Cardiac muscle cell (in vitro differentiated cells and primary cell): ENCODE results near the gene TMEM245. TPM values are rescaled to one million over a fixed set of nuclear protein-coding genes. Genes with fewer than 3 reads are reported as not detected.

Experiments used
- DNase-seq, 2 donors: peaks; one replicate each; pipeline versions ENCODE4 v3.0.0 to v3.0.0-alpha.2; 2010 to 2017; ENCODE audit warnings: low read depth in 1 of 2, low spot score in 1 of 2
- H3K27ac ChIP-seq: fragments of 200-600 bp; sonication (generic); 2 replicates; pipeline ENCODE4 v1.5.1; 2016
- H3K27me3 ChIP-seq: fragments of 200-600 bp; sonication (generic); 2 replicates; pipeline ENCODE4 v1.6.0; 2016; ENCODE audit warnings: control low read depth
- H3K36me3 ChIP-seq: fragments of 200-600 bp; sonication (generic); 2 replicates; pipeline ENCODE4 v1.5.1; 2016; ENCODE audit warnings: control low read depth
- H3K4me1 ChIP-seq: fragments of 200-600 bp; sonication (generic); 2 replicates; pipeline ENCODE4 v1.8.1; 2017; ENCODE audit warnings: low read depth, mild to moderate bottlenecking, mixed run types
- H3K4me3 ChIP-seq: fragments of 200-600 bp; sonication (generic); 2 replicates; pipeline ENCODE4 v1.5.1; 2016; ENCODE audit warnings: mild to moderate bottlenecking
- H3K9me3 ChIP-seq: fragments of 200-600 bp; sonication (generic); 2 replicates; pipeline ENCODE4 v1.5.1; 2017; ENCODE audit warnings: low read depth, mild to moderate bottlenecking, control low read depth
- polyA plus RNA-seq: library from polyadenylated mRNA; unstranded; fragments of >200 nt; fragmentation: Nextera tagmentation; extraction: Ambion mirVana; gene quantifications from 2 replicates; pipeline ENCODE4 v1.2.1, GENCODE V29; 2016
- total RNA-seq: library from RNA; depleted of rRNA; stranded (reverse); fragments of >200 nt; gene quantifications from 2 replicates; pipeline ENCODE4 v1.2.3, GENCODE V29; 2016
- TF ChIP-seq, protein P1 (sequence below): IDR thresholded peaks from 2 replicates; pipeline ENCODE4 v1.5.1; 2012; ENCODE audit warnings: low read depth, mild to moderate bottlenecking, low read length

The TMEM245 gene
- total and polyA plus RNA-seq, 2 experiments from 2014 or later, result 75.6 to 88.1 TPM

DNA sequence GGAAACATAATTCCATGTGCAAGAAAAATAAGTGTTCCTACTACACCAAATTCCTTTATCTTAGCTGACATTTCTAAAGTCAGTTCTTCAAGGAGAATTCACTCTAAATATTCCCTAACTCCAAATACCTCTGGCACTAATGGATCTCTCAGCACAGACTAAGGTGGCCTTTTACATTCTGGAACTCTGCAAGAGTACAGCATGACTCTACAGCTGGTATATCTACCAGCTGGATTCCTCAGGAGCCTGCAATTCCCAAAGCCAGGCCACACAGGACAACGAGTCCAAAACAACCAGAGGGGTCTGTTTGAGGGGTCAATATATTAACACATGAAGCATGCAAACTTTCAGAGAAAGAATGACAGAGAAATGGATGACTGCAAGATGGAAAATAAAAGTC is 27.2 kb downstream of the TMEM245 start:
- no peaks in the 10 kb centered on the region for H3K27me3 ChIP-seq
- H3K9me3 ChIP-seq, result no peaks in the 10 kb centered on the region
- H3K36me3 ChIP-seq, result peaks cover 16% of the 10 kb centered on the region
- H3K4me3 ChIP-seq, result no peak overlapping the region
- peaks cover 12% of the 10 kb centered on the region for H3K4me1 ChIP-seq
- H3K27ac ChIP-seq, result peak overlapping the region; percentile 9
- DNase-seq, result no peak
- TF ChIP-seq, protein P1, sequence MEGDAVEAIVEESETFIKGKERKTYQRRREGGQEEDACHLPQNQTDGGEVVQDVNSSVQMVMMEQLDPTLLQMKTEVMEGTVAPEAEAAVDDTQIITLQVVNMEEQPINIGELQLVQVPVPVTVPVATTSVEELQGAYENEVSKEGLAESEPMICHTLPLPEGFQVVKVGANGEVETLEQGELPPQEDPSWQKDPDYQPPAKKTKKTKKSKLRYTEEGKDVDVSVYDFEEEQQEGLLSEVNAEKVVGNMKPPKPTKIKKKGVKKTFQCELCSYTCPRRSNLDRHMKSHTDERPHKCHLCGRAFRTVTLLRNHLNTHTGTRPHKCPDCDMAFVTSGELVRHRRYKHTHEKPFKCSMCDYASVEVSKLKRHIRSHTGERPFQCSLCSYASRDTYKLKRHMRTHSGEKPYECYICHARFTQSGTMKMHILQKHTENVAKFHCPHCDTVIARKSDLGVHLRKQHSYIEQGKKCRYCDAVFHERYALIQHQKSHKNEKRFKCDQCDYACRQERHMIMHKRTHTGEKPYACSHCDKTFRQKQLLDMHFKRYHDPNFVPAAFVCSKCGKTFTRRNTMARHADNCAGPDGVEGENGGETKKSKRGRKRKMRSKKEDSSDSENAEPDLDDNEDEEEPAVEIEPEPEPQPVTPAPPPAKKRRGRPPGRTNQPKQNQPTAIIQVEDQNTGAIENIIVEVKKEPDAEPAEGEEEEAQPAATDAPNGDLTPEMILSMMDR, result no peak

- Histone ChIP-seq H3K4me3 (no peak overlapping the region), H3K27ac (peak overlapping the region; percentile 9), H3K36me3 (peaks cover 17% of the 10 kb centered on the region), H3K27me3 (no peaks in the 10 kb centered on the region), H3K9me3 (no peaks in the 10 kb centered on the region), H3K4me1 (peaks cover 10% of the 10 kb centered on the region)
- TF ChIP-seq, protein P1, result no peak
- DNase-seq, result no peak
Observed at GRCh38 chr9:109092051-109092580, 27.6 kb downstream of the TMEM245 start.

GRCh38 chr9:109088221-109088620 is 31.5 kb downstream of the TMEM245 start:
- Histone ChIP-seq H3K27ac (peak overlapping the region; percentile 32), H3K36me3 (peaks cover 28% of the 10 kb centered on the region)

GRCh38 chr9:109087795-109088194 is 32.0 kb downstream of the TMEM245 start:
- H3K4me1 ChIP-seq, result peaks cover 5% of the 10 kb centered on the region
- H3K9me3 ChIP-seq, result no peaks in the 10 kb centered on the region
- peaks cover 28% of the 10 kb centered on the region for H3K36me3 ChIP-seq
- H3K27ac ChIP-seq, result peak overlapping the region; percentile 32
- no peak for DNase-seq
- TF ChIP-seq, protein P1, result no peak
- no peak overlapping the region for H3K4me3 ChIP-seq
- H3K27me3 ChIP-seq, result no peaks in the 10 kb centered on the region

More at GRCh38 chr9:109088221-109088620, 31.5 kb downstream of the TMEM245 start:
- DNase-seq, result no peak
- TF ChIP-seq, protein P1, result no peak
- Histone ChIP-seq H3K4me3 (no peak overlapping the region), H3K4me1 (peaks cover under 1% of the 10 kb centered on the region), H3K27me3 (no peaks in the 10 kb centered on the region), H3K9me3 (no peaks in the 10 kb centered on the region)

GRCh38 chr9:109086221-109086620 is 33.5 kb downstream of the TMEM245 start:
- Histone ChIP-seq H3K4me3 (no peak overlapping the region), H3K4me1 (peaks cover 19% of the 10 kb centered on the region), H3K27ac (no peak overlapping the region), H3K27me3 (no peaks in the 10 kb centered on the region), H3K9me3 (no peaks in the 10 kb centered on the region), H3K36me3 (peaks cover 28% of the 10 kb centered on the region)
- peak in 1 of 2 donors; percentile 19 for DNase-seq
- TF ChIP-seq, protein P1, result peak; percentile 3
